ENCODE results near the gene IL15RA.

IL15RA gene

GRCh38 chr10:5977471-5978229, at the start of gene IL15RA:
IL15RA (minus strand) TSS chr10:5977543; CDS start chr10:5977492, 51 bp downstream.
- peak; percentile 71 for DNase-seq (ENCODE audit: low read depth)

DNA sequence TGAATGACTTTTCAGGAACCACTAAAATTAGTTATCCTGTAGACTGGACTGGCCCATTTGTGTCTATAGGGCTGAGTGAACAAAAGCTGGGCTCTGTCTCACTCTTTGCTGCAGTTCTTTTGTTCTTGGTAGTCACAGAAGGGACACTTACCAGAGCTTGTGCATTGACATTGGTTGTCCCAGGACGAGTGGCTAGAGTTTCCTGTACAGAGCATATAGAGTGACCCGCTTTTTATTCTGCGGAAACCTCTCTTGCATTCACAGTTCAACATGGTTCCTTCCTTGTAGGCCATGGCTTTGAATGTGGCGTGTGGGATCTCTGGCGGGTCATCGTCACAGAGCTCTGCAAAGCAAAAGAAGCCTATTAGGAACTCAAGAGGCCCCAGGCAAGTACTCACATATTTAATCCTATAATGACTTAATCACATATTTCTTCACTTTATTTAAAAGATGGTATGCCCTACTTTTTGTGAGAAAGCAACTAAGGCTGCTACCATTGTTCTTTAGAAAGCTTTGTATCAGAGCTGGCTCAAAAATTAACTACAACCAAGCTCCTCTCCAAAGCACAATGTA, 48.4 kb upstream of the IL15RA start:
- DNase-seq (ENCODE audit: low read depth) = no peak

DNA sequence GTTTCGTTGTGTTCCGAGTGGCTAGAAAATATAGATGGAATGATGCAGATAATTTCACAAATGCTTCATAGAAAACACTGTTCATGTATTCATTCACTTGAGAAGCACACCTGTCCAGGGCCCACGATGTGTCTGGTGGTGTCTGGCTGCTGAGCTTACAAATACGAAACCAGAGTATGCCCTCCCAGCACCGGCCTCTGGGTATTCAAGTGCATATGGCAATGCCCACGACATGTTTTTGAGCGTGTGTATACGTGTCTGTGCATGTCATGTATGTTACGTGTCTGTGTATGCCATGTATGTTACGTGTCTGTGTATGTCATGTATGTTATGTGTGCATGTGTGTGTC, 47.0 kb upstream of the IL15RA start:
- DNase-seq (ENCODE audit: low read depth) = no peak

DNA sequence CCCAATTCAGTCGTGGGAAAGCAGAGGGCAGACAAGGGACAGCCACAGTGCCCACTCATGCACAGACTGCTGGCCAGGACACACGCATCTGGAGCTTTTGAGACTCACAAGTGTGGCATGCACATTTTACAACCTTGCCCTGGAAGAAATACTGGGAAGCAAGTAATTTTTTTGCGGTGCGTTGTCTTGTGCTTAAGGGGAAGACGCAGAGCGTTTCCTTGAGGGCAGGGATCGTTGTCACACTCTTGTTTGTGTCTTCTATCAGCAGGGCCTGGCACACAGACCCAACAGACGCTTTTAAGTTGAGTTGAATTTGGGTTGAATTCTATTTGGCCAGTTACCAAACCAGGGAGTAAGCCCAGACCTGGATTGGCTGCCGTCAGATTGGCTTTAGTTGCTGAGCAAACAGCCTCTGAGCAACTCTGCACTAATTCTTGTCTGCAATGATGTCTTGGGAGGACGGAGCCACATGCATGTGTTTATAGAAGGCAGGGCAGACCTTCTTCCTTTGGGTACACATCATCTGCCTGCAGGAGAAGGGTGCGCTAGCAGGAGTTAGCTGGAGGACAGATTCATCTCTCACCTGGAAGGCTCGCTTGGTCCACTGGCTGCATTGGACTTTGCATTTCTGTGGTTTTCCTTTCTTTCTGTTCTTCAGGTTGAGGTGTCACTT, 46.5 kb upstream of the IL15RA start:
- DNase-seq (ENCODE audit: low read depth) = no peak

- no peak for DNase-seq (ENCODE audit: low read depth)
Measured at GRCh38 chr10:6022660-6023059, 45.3 kb upstream of the IL15RA start.

DNA sequence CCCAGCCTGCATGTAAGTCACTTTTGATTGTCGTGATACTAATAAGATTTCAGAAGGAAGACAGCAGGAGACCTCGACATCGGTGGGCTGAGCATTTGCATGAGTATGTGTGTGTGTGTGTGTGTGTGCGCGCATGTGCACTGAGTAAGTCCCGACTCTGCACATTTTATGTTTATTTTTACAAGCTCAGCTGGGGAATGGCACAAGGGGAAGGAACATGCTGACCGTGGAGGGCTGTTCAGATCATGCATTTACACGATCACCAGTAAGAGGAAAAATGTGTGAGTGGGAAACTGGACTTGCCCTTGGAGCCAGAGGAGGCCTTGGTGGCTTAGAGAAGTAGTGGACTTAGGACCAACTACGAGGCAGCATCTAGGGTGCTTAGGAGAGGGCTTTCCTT, 43.5 kb upstream of the IL15RA start:
- no peak for DNase-seq (ENCODE audit: low read depth)

- DNase-seq (ENCODE audit: low read depth) = no peak
Measured at GRCh38 chr10:6019796-6020195, 42.5 kb upstream of the IL15RA start.

- no peak for DNase-seq (ENCODE audit: low read depth)
Measured at GRCh38 chr10:6019010-6019782, 41.9 kb upstream of the IL15RA start.

- DNase-seq (ENCODE audit: low read depth) = no peak
Measured at GRCh38 chr10:6018422-6018821, 41.1 kb upstream of the IL15RA start.

- no peak for DNase-seq (ENCODE audit: low read depth)
Measured at GRCh38 chr10:6017781-6018354, 40.5 kb upstream of the IL15RA start.

DNA sequence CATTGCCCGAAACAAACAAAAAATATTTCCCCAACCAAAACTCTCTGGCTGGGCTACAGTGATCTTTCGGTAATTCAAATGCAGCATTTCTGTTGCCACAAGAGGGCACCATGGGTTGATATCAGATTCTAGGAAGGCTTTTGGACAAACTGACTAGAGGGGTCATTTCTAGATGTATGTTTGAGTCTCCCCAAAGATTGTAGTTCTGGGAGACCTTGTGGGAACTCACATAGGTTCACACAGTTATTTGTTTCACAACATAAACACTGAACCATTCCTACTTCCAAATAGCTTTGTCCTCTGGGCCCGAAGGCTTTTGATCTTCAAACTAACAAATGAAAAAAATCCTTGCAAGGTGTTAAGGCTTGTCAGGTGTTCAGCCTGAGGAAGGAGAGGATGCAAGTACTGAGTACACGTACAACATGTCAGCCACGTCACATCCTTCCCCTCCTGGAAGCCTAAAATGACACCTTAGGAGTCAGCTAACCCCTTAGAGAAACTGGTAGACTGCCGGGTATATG, 37.0 kb upstream of the IL15RA start:
- peak; percentile 32 for DNase-seq (ENCODE audit: low read depth)

- DNase-seq (ENCODE audit: low read depth) = no peak
Measured at GRCh38 chr10:6013413-6014192, 36.3 kb upstream of the IL15RA start.

DNA sequence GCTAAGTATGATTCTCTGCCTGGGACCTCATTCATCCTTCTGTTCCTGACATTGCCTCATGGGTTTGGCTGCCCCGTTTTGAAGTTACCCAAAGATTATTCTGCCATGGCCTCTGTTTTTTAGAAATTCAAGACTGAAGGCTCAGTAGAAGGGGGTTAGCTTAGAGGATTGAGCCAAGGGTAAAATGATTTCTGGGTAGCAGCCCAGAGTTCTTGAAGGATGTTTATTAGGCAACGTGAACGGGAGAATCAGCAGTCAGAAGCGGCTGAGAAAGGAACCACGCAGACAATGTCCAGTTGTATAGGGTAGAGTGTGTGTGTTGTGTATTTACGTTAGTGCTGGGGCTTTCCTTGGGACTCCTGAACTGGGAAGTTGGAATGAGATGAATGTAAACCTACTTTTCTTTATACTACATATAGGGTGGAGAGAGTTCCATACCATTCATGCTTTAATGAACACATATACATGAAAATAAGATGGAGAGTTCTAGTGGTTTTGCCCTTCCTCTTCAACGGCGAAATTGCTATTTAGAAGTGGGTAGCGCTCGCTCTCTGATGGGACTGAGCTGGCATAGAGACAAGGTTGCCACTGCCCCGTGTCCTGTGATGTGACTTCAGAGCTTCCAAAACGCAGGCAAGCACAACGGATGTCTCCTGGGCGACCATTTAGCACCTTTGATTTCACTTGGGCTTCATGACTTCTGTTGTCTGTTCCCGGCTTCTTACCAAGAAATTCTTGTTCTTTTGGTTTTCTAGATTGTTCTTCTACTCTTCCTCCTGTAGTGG, 35.0 kb upstream of the IL15RA start:
- no peak for DNase-seq (ENCODE audit: low read depth)

- DNase-seq (ENCODE audit: low read depth) = no peak
Measured at GRCh38 chr10:6011558-6011957, 34.2 kb upstream of the IL15RA start.

DNA sequence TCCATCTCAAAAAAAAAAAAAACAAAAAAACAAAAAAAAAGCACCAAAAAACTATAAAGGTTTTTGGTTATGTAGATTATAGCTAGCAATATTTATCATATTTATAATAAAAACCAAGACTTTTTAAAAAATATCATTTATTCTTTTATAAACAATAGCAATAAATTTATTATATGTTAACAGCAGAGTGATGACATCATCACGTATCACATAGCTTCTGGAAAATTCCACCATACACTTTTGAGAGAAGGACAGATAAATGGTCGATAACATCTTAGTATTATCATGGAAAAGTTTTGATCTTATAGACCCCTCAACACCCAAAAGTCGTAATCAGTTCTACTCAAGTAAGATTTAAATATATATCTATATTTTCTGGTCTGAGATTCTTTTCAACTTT, 33.2 kb upstream of the IL15RA start:
- DNase-seq (ENCODE audit: low read depth) = no peak

DNA sequence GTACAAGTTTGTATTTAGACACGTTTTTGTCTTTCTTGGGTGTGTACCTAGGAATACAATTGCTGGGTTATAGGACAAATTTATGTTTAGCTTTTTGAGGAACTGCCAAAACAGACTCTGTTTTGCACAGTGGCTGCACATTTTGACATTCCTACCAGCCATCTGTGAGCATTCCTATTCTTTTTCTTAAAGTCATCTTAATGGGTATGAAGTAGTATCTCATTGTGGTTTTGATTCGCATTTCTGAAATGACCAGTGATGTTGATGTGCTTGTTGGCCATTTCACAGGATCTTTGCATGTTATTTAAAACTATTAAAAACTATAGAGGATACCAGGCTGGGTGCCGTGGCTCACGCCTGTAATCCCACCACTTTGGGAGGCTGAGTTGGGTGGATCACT, 32.6 kb upstream of the IL15RA start:
- DNase-seq (ENCODE audit: low read depth) = no peak

- no peak for DNase-seq (ENCODE audit: low read depth)
Measured at GRCh38 chr10:6009150-6009549, 31.8 kb upstream of the IL15RA start.

- no peak for DNase-seq (ENCODE audit: low read depth)
Measured at GRCh38 chr10:6008497-6009142, 31.3 kb upstream of the IL15RA start.

- DNase-seq (ENCODE audit: low read depth) = no peak
Measured at GRCh38 chr10:6006991-6007390, 29.6 kb upstream of the IL15RA start.

DNA sequence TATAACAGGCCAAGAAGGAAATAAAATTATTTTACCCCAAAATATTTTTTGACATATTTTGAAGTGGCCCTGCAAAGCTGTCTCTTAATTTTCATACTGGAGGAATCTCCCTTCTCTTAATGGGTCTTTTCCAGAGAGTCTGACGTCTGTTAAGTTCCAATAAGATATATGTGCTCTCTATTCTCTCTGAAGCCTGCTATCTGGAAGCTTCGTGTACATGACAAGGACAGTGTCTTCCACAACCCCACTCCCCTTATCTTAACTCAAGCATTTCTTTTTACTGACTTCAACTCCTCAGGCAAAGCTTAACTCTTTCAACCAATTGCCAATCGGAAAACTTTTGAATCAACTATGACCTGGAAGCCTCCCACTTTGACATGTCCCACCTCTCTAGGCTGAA, 29.2 kb upstream of the IL15RA start:
- DNase-seq (ENCODE audit: low read depth) = no peak

All from activated T-helper 1 cell treated with Interleukin-2 at 50 U/mL for 16 hours (primary cell).